HepG2 (cell line): Measurements from ENCODE around the gene SLU7. TPM values are rescaled to one million over a fixed set of nuclear protein-coding genes. Genes with fewer than 3 reads are reported as not detected.

Source experiments
- ETV5 ChIP-seq: IDR thresholded peaks from 2 replicates; pipeline ENCODE4 v1.6.1; 2018; ENCODE audit warnings: missing biosample characterization, missing genetic modification reagents, inconsistent platforms, borderline replicate concordance
- FOXJ3 ChIP-seq: sonication (generic); formaldehyde crosslinking; IDR thresholded peaks from 2 replicates; pipeline ENCODE4 v1.4.0; 2020; ENCODE audit warnings: missing genetic modification reagents, mild to moderate bottlenecking, borderline replicate concordance
- HMG20B ChIP-seq: conservative IDR thresholded peaks from 2 replicates; pipeline ENCODE4 v1.6.1; 2016; ENCODE audit warnings: missing genetic modification reagents, missing compliant biosample characterization
- MLX ChIP-seq: IDR thresholded peaks from 2 replicates; pipeline ENCODE4 v1.6.1; 2016
- NFAT5 ChIP-seq: sonication (generic); formaldehyde crosslinking; IDR thresholded peaks from 2 replicates; pipeline ENCODE4 v1.4.0; 2020; ENCODE audit warnings: missing genetic modification reagents
- RBM39 ChIP-seq: fragments of 200-400 bp; formaldehyde crosslinking; IDR thresholded peaks from one replicate; pipeline ENCODE4 v1.6.1; 2018; ENCODE audit warnings: antibody characterized with exemption, mild to moderate bottlenecking, low read depth, low read length; ENCODE audit not compliant: poor library complexity, severe bottlenecking
- RXRB ChIP-seq: IDR thresholded peaks from 2 replicates; pipeline ENCODE4 v1.6.1; 2016; ENCODE audit warnings: borderline replicate concordance, missing genetic modification reagents, missing compliant biosample characterization
- SKIL ChIP-seq: sonication (generic); formaldehyde crosslinking; IDR thresholded peaks from 2 replicates; pipeline ENCODE4 v1.8.0; 2022; ENCODE audit warnings: missing genetic modification reagents, mild to moderate bottlenecking, moderate library complexity, borderline replicate concordance
- TFE3 ChIP-seq: IDR thresholded peaks from 2 replicates; pipeline ENCODE4 v1.6.1; 2016
- TSC22D2 ChIP-seq: sonication (generic); formaldehyde crosslinking; IDR thresholded peaks from 2 replicates; pipeline ENCODE4 v1.5.1; 2020; ENCODE audit warnings: missing genetic modification reagents, mild to moderate bottlenecking, borderline replicate concordance
- ZFP37 ChIP-seq: sonication (generic); formaldehyde crosslinking; IDR thresholded peaks from 2 replicates; pipeline ENCODE4 v1.4.0; 2020; ENCODE audit warnings: missing genetic modification reagents, borderline replicate concordance
- ZNF296 ChIP-seq: sonication (generic); formaldehyde crosslinking; conservative IDR thresholded peaks from 2 replicates; pipeline ENCODE4 v1.5.0; 2020; ENCODE audit warnings: mild to moderate bottlenecking, missing genetic modification reagents
- ZNF646 ChIP-seq: sonication (generic); formaldehyde crosslinking; IDR thresholded peaks from 2 replicates; pipeline ENCODE4 v1.9.0; 2021; ENCODE audit warnings: mild to moderate bottlenecking, missing genetic modification reagents
- polyA plus RNA-seq, 8 experiments: library from polyadenylated mRNA; depleted of rRNA in 3 of 8; stranded (reverse) in 7 of 8; unstranded in 1 of 8; fragments of >200 nt; fragmentation: Illumina TruSeq in 4 of 8; extraction: Trizol in 4 of 8; gene quantifications; 2 replicates each; pipeline versions ENCODE4 v1.2.1 to v1.2.3, GENCODE V29; 2011 to 2016; ENCODE audit warnings: low read depth in 4 of 8, missing spikeins in 1 of 8, mixed read lengths in 1 of 8; ENCODE audit not compliant: insufficient read depth in 1 of 8
- total RNA-seq, 5 experiments: library from RNA; depleted of rRNA; stranded (reverse); fragments of >200 nt; fragmentation: Illumina TruSeq; extraction: Trizol; gene quantifications; 2 replicates each; pipeline ENCODE4 v1.2.3, GENCODE V29; 2016; ENCODE audit warnings: low read depth in 1 of 5

The SLU7 gene
- total and polyA plus RNA-seq, 2 of the 13 experiments (the other 11 are each of a cell fraction or from before 2014, with no cell fraction given), result 24.0 to 39.2 TPM

- TF ChIP-seq NFAT5 (no peak), ZNF296 (CRISPR knock-in tag) (no peak), HMG20B (no peak), RBM39 (no peak), ZFP37 (no peak), ZNF646 (no peak), TFE3 (no peak), SKIL (no peak), MLX (CRISPR knock-in tag) (no peak), FOXJ3 (CRISPR knock-in tag) (no peak), ETV5 (no peak; the same call in 1 of the 2 replicates), RXRB (CRISPR knock-in tag) (peak; percentile 26; the same call in 1 of the 2 replicates), TSC22D2 (CRISPR knock-in tag) (no peak)
Observed at GRCh38 chr5:160439205-160439600, 20.3 kb upstream of the SLU7 start (continued).
